AG04450 (cell line): ENCODE results near the gene TET1. TPM values are rescaled to one million over a fixed set of nuclear protein-coding genes. Genes with fewer than 3 reads are reported as not detected.
"Not testable (repeated sequence)": the region's sequence is repeated elsewhere in the genome, so short reads cannot be mapped to it uniquely, and the experiment has no call there.

Experiments
- CTCF ChIA-PET: fragments of 300-600, 350-600 bp; formaldehyde crosslinking; extraction: SDS; loops from one replicate; lab custom pipeline; 2022; ENCODE audit warnings: antibody characterized with exemption, inconsistent platforms; lab: Charles Lee
- POLR2A ChIA-PET: fragments of 350-600 bp; formaldehyde crosslinking; extraction: SDS; loops from one replicate; lab custom pipeline; 2021; ENCODE audit warnings: antibody characterized with exemption, inconsistent platforms; lab: Yijun Ruan, JAX
- DNase-seq: peaks from one replicate; pipeline ENCODE4 v3.0.0-alpha.2; 2011; ENCODE audit warnings: low read depth, low spot score
- H3K27ac ChIP-seq: one replicate; pipeline ENCODE4 v1.5.1; 2012; ENCODE audit warnings: low read depth, low read length, control low read depth
- H3K27me3 ChIP-seq: one replicate; pipeline ENCODE4 v1.6.0; 2012; ENCODE audit warnings: low read length; ENCODE audit not compliant: control insufficient read depth, insufficient read depth
- H3K4me3 ChIP-seq: 2 replicates; pipeline ENCODE4 v1.5.1; 2011; ENCODE audit warnings: mild to moderate bottlenecking, low read depth, low read length, control low read depth
- H3K9me3 ChIP-seq: 2 replicates; pipeline ENCODE4 v1.5.1; 2012; ENCODE audit warnings: low read length; ENCODE audit not compliant: control insufficient read depth, insufficient read depth
- polyA plus RNA-seq: library from polyadenylated mRNA; depleted of rRNA; stranded (reverse); fragments of >200 nt; gene quantifications from 2 replicates; pipeline ENCODE4 v1.2.3, GENCODE V29; 2011
- TF ChIP-seq, protein P1 (sequence below): IDR thresholded peaks from 2 replicates; pipeline ENCODE4 v1.5.1; 2011; ENCODE audit warnings: low read depth, low read length, control low read depth, inconsistent platforms

TET1 gene
- polyA plus RNA-seq, 1 experiment: 3.4 TPM

DNA sequence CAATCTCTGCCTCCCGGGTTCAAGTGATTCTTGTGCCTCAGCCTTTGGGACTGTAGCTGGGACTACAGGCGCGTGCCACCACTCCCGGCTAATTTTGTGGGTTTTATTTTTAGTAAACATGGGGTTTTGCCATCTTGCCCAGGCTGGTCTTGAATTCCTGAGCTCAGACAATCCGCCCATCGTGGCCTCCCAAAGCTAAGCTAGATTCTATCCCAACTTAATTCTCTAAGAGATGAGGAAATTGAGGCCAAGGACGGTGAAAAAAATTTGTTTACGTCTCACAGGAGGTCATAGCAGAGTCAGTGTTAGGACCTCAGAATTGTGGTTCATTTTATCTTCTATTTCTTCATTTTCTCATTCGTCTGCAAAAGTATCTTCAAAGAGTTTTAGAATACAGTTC, 167.0 kb downstream of the TET1 start:
- CTCF ChIA-PET: no interaction called here
- no peaks in the 10 kb centered on the region for H3K27me3 ChIP-seq
- H3K4me3 ChIP-seq: no peak overlapping the region
- no peaks in the 10 kb centered on the region for H3K9me3 ChIP-seq
- TF ChIP-seq, protein P1, sequence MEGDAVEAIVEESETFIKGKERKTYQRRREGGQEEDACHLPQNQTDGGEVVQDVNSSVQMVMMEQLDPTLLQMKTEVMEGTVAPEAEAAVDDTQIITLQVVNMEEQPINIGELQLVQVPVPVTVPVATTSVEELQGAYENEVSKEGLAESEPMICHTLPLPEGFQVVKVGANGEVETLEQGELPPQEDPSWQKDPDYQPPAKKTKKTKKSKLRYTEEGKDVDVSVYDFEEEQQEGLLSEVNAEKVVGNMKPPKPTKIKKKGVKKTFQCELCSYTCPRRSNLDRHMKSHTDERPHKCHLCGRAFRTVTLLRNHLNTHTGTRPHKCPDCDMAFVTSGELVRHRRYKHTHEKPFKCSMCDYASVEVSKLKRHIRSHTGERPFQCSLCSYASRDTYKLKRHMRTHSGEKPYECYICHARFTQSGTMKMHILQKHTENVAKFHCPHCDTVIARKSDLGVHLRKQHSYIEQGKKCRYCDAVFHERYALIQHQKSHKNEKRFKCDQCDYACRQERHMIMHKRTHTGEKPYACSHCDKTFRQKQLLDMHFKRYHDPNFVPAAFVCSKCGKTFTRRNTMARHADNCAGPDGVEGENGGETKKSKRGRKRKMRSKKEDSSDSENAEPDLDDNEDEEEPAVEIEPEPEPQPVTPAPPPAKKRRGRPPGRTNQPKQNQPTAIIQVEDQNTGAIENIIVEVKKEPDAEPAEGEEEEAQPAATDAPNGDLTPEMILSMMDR: no peak
- POLR2A ChIA-PET: interaction anchor here (0.6 kb wide), 1 partner anchor 23 kb away, joined by 6 read pairs; no protein-coding TSS in a partner anchor
- no peak for DNase-seq
- H3K27ac ChIP-seq: no peak overlapping the region

DNA sequence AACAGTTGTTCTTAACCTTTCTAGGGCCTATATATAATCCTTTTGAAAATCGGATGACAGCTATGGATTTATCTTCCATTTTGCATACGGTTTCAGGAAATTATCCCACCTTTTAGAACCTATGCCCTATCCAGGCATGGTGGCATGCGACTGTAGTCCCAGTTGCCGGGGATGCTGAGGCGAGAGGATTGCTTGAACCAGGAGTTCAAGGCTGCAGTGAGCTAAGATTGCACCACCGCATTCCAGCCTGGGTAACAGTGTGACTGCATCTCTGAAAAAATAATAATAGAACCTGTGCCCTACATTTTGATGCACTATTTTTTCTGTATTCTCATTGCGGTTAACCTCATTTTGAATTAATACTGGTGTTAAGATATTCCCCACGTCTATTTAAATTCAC, 172.5 kb downstream of the TET1 start:
- DNase-seq: no peak
- Histone ChIP-seq H3K4me3 (no peak overlapping the region), H3K27ac (no peak overlapping the region), H3K9me3 (no peaks in the 10 kb centered on the region), H3K27me3 (no peaks in the 10 kb centered on the region)
- POLR2A ChIA-PET: no interaction called here
- TF ChIP-seq, protein P1: no peak
- CTCF ChIA-PET: no interaction called here

DNA sequence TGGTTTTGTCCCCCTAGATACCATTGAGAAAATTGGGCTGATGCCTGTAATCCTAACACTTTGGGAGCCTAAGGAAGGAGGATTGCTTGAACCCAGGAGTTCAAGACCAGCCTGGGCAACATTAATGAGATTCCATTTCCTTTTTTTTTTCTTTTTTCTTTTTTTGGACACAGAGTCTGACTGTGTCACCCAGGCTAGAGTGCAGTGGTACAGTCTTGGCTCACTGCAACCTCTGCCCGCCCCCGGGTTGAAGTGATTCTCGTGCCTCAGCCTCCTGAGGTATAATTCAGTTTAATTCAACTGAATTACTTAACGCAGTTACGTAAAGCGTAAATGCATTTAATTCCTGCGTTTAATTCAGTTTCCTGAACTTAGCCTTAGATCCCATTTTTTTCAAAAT, 174.2 kb downstream of the TET1 start:
- H3K9me3 ChIP-seq: no peaks in the 10 kb centered on the region
- TF ChIP-seq, protein P1: no peak
- CTCF ChIA-PET: no interaction called here
- H3K27me3 ChIP-seq: no peaks in the 10 kb centered on the region
- POLR2A ChIA-PET: interaction anchor here (0.6 kb wide), 1 partner anchor 41 kb away, joined by 3 read pairs; no protein-coding TSS in a partner anchor
- no peak overlapping the region for H3K4me3 ChIP-seq
- DNase-seq: no peak
- no peak overlapping the region for H3K27ac ChIP-seq

DNA sequence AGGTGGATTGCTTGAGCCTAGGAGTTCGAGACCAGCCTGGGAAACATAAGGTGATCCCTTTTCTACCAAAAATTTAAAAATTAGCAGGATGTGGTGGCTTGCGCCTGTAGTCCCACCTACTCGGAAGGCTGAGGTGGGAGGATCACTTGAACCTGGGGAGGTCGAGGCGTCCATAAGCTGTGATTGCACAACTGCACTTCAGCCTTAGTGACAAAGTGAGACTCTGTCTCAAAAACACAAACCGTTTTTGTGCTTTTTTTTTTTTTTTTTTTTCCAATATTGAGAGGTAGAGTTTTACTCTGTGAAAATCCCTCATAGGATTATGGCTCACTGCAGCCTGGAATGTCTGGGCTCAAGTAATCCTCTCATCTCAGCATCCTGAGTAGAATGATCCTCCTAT, 175.0 kb downstream of the TET1 start:
- no peak for DNase-seq
- Histone ChIP-seq H3K27ac (no peak overlapping the region), H3K27me3 (no peaks in the 10 kb centered on the region), H3K9me3 (no peaks in the 10 kb centered on the region), H3K4me3 (no peak overlapping the region)
- ChIA-PET POLR2A (interaction anchor here (0.6 to 0.7 kb wide), 2 partner anchors 40 to 347 kb away, joined by 3 to 7 read pairs; no protein-coding TSS in a partner anchor), CTCF (no interaction called here)
- TF ChIP-seq, protein P1: no peak

DNA sequence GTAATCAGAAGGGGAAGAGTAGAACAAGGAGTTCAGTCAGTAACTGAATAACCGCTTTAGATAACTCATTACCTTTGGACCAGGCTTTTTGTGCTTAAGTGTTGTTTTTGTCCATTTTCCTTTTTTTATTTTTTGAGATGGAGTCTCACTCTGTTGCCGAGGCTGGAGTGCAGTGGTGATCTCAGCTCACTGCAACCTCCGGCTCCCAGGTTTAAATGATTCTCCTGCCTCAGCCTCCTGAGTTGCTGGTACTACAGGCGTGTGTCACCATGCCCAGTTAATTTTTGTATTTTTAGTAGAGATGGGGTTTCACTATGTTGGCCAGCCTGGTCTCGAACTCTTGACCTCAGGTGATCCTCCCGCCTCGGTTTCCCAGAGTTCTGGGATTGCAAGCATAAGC, 175.6 kb downstream of the TET1 start:
- H3K27me3 ChIP-seq, CTCF ChIA-PET, H3K9me3 ChIP-seq, DNase-seq, H3K27ac ChIP-seq, POLR2A ChIA-PET, H3K4me3 ChIP-seq: not testable (repeated sequence)

DNA sequence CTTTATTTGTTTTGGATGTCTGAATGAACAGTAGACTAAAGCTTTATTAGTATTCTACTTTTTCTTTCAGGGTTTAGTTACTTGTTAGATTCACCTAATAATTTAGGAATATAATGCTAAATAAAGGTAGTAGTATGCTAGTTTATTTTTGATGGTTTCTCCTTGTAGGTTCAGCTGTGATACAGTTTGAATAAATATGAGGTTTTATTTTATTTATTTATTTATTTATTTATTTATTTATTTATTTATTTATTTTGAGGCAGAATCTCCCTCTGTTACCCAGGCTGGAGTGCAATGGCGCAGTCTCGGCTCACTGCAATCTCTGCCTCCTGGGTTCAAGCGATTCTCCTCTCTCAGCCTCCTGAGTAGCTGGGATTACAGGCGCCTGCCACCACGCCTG, 180.5 kb downstream of the TET1 start:
- H3K4me3 ChIP-seq, H3K27ac ChIP-seq, DNase-seq, H3K27me3 ChIP-seq, CTCF ChIA-PET, H3K9me3 ChIP-seq: not testable (repeated sequence)
- POLR2A ChIA-PET: interaction anchor here (0.6 kb wide), 1 partner anchor 104 kb away, joined by 7 read pairs; no protein-coding TSS in a partner anchor
